ENCODE results near the gene CAND1. TPM values are rescaled to one million over a fixed set of nuclear protein-coding genes. Genes with fewer than 3 reads are reported as not detected.

CAND1 gene
- total RNA-seq, 4 donors from 2014 or later = 88.5 to 127 (median 98.9) TPM

DNA sequence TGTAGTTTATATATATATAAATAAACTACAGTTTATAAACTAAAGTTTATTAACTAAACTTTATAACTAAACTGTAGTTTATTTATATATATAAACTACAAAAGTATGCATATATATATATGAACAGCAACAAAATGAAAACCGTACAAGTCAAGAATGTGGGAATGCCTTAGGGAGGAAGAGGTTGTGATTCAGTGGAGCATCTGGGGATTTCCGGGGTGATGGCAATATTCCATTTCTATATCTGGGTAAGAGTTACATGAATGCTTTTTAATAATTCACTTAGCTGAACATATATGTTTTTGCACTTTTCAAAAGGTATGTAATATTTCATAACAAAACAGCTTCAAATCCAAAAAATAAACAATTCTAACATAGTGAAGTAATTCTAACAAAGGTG is 30.1 kb upstream of the CAND1 start:
- Histone ChIP-seq H3K27ac (no peak overlapping the region), H3K27me3 (no peaks in the 10 kb centered on the region), H3K4me1 (peaks cover 0 to 11% of the 10 kb centered on the region in 2 donors), H3K9me3 (no peaks in the 10 kb centered on the region), H3K4me3 (replicated peaks in 1 of 3) (no peak overlapping the region), H3K36me3 (no peaks in the 10 kb centered on the region)
- no peak for DNase-seq
- 77 to 78% methylated on average over 2 of the region's 2 CpGs for WGBS, 2 donors
- TF ChIP-seq POLR2A (IDR thresholded peaks at IDR 0.05) = no peak
- TF ChIP-seq, protein P1, sequence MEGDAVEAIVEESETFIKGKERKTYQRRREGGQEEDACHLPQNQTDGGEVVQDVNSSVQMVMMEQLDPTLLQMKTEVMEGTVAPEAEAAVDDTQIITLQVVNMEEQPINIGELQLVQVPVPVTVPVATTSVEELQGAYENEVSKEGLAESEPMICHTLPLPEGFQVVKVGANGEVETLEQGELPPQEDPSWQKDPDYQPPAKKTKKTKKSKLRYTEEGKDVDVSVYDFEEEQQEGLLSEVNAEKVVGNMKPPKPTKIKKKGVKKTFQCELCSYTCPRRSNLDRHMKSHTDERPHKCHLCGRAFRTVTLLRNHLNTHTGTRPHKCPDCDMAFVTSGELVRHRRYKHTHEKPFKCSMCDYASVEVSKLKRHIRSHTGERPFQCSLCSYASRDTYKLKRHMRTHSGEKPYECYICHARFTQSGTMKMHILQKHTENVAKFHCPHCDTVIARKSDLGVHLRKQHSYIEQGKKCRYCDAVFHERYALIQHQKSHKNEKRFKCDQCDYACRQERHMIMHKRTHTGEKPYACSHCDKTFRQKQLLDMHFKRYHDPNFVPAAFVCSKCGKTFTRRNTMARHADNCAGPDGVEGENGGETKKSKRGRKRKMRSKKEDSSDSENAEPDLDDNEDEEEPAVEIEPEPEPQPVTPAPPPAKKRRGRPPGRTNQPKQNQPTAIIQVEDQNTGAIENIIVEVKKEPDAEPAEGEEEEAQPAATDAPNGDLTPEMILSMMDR (IDR thresholded peaks at IDR 0.05) = no peak
- intact Hi-C loops (cut with DNase I) = no loop called here

DNA sequence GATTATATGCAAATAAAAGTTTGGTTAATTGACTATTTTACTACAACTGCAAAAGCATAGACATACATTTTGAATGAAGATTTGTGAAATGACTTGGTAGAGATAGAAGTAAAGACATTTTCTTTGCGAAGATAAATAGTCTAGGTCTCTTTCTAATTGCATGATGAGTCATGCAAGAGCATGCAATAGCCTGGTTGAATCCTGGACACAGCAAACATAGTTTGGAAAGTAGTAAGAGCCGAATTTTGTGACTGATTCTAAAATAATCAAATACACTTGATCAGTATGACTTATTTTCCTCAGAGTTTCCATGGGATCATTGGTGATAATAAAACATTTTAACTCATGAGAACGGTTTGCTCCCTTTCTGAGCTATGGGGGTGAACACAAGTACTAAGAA is 27.7 kb upstream of the CAND1 start:
- Histone ChIP-seq H3K4me1 (peaks cover 0 to 11% of the 10 kb centered on the region in 2 donors), H3K27ac (no peak overlapping the region), H3K4me3 (replicated peaks in 1 of 3) (no peak overlapping the region), H3K9me3 (no peaks in the 10 kb centered on the region), H3K36me3 (no peaks in the 10 kb centered on the region), H3K27me3 (no peaks in the 10 kb centered on the region)
- no peak for TF ChIP-seq POLR2A (IDR thresholded peaks at IDR 0.05)
- TF ChIP-seq, protein P1 (IDR thresholded peaks at IDR 0.05) = no peak
- 86 to 90% methylated on average over 3 of the region's 3 CpGs for WGBS, 2 donors
- intact Hi-C loops (cut with DNase I) = no loop called here
- no peak for DNase-seq

DNA sequence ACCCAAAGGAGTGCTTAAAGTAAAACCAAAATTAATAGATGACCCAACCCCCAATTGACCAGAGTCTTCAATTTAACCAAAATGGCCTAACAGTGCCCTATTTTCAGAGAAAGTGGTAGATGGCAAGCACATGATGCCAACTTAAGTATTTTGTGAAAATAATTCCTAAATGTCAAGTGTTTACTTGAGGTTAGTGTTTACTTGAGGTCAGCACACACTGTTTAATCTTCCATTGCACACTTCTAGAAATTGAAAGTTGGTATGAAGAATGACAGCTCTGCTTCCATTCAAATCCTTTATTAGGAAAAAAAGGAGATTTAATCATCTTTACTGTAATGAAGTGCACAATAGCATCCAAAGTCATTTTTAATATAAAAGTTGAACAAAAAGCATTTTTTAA is 25.9 kb upstream of the CAND1 start:
- H3K27ac ChIP-seq = peak overlapping the region in 1 of 3 donors; percentile 4
- no peak overlapping the region for H3K4me3 ChIP-seq (replicated peaks in 1 of 3)
- peaks cover 0 to 11% of the 10 kb centered on the region in 2 donors for H3K4me1 ChIP-seq
- intact Hi-C loops (cut with DNase I) = no loop called here
- no peak for TF ChIP-seq POLR2A (IDR thresholded peaks at IDR 0.05)
- TF ChIP-seq, protein P1 (IDR thresholded peaks at IDR 0.05) = no peak
- DNase-seq = no peak
- no peaks in the 10 kb centered on the region for H3K36me3 ChIP-seq
- no peaks in the 10 kb centered on the region for H3K9me3 ChIP-seq
- no peaks in the 10 kb centered on the region for H3K27me3 ChIP-seq

DNA sequence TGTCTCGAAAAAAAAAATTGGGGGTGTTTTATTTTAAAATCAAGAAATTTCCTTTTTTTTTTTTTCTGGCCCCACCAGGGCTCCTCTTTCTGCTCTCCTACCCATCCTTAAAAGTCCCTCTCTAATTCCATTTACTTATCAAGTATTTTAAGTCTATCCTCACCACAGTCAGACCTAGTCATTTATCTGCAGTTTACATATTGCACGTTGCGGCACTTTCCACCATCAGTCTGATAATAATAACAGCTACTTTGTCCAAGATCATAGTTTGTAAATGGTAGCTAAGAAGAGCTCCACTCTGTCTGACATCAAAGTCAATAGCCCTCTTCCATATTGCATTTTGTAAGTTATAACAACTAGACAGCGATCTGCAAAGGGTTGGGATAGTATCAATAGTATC is 23.6 kb upstream of the CAND1 start:
- TF ChIP-seq, protein P1 (IDR thresholded peaks at IDR 0.05) = no peak
- no peak for TF ChIP-seq POLR2A (IDR thresholded peaks at IDR 0.05)
- no peaks in the 10 kb centered on the region for H3K36me3 ChIP-seq
- intact Hi-C loops (cut with DNase I) = no loop called here
- H3K4me3 ChIP-seq (replicated peaks in 1 of 3) = no peak overlapping the region
- DNase-seq = no peak
- 87 to 92% methylated on average over 4 of the region's 4 CpGs for WGBS, 2 donors
- H3K27me3 ChIP-seq = no peaks in the 10 kb centered on the region
- H3K9me3 ChIP-seq = no peaks in the 10 kb centered on the region
- no peak overlapping the region for H3K27ac ChIP-seq
- peaks cover 0 to 11% of the 10 kb centered on the region in 2 donors for H3K4me1 ChIP-seq

DNA sequence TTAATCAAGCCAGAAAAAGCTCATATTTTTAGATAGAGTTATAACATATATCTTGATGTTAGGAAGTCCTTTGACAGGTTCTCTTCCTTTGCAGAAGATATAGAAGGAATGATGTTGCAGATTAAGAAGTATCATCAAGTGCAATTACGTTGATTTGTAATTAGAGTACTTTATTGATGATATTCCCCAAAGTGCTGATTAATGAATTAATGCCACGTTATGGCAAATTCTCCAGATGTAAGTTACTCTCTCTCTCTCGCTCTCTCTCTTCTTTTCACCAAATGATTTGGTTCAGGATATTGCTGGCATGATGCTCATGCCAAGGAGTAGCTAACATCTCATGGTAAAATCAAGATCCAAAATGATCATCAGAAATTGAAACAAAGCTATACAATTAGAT is 18.1 kb upstream of the CAND1 start:
- Histone ChIP-seq H3K27me3 (no peaks in the 10 kb centered on the region), H3K36me3 (no peaks in the 10 kb centered on the region), H3K4me1 (no peaks in the 10 kb centered on the region), H3K27ac (no peak overlapping the region), H3K9me3 (no peaks in the 10 kb centered on the region), H3K4me3 (replicated peaks in 1 of 3) (no peak overlapping the region)
- intact Hi-C loops (cut with DNase I) = no loop called here
- TF ChIP-seq POLR2A (IDR thresholded peaks at IDR 0.05) = no peak
- TF ChIP-seq, protein P1 (IDR thresholded peaks at IDR 0.05) = no peak
- DNase-seq = no peak
- WGBS, 2 donors = 77 to 79% methylated on average over 3 of the region's 3 CpGs

All from thyroid gland (tissue), 4 donors.